Central memory CD8-positive, alpha-beta T cell (primary cell): ENCODE results near the gene RASA4B.
A peak's percentile ranks its signal among the peaks of the same experiment; 100 is the strongest.

Experiments used
- ATAC-seq: fragments of 150-1000 bp; cut with Tn5 transposase; replicated peaks from 2 replicates; pipeline ENCODE4 v1.10.0; 2022; ENCODE audit warnings: mild to moderate bottlenecking, moderate FRiP score, moderate number of reproducible peaks; ENCODE audit not compliant: poor library complexity, severe bottlenecking; ENCODE audit errors: extremely low read depth
- DNase-seq, 2 donors: peaks; one replicate each; pipeline ENCODE4 v3.0.0; 2021; ENCODE audit warnings: low spot score in 2 of 2
- H3K27ac Mint-ChIP-seq: one replicate; pipeline ENCODE4 v1.8.0; 2022; ENCODE audit warnings: low read depth, mild to moderate bottlenecking, moderate library complexity, mixed read lengths
- H3K27me3 Mint-ChIP-seq: one replicate; pipeline ENCODE4 v1.8.0; 2022; ENCODE audit warnings: mixed read lengths
- H3K36me3 Mint-ChIP-seq: one replicate; pipeline ENCODE4 v1.8.0; 2022; ENCODE audit warnings: mild to moderate bottlenecking, moderate library complexity, mixed read lengths; ENCODE audit not compliant: insufficient read depth
- H3K4me1 Mint-ChIP-seq: one replicate; pipeline ENCODE4 v1.8.0; 2022; ENCODE audit warnings: mixed read lengths
- H3K4me3 Mint-ChIP-seq: one replicate; pipeline ENCODE4 v1.8.0; 2022; ENCODE audit warnings: mild to moderate bottlenecking, moderate library complexity, mixed read lengths
- H3K9me3 Mint-ChIP-seq: one replicate; pipeline ENCODE4 v1.8.0; 2022; ENCODE audit warnings: mixed read lengths

The RASA4B gene

GRCh38 chr7:102452451-102452850 is 65.1 kb downstream of the RASA4B start:
- Mint-ChIP-seq H3K27ac (no peak overlapping the region), H3K4me3 (no peak overlapping the region)

GRCh38 chr7:102451371-102452054 is 66.1 kb downstream of the RASA4B start:
- H3K36me3 Mint-ChIP-seq = peaks cover 9% of the 10 kb centered on the region

More at GRCh38 chr7:102452451-102452850, 65.1 kb downstream of the RASA4B start:
- DNase-seq (no peak), ATAC-seq (no peak)
- Mint-ChIP-seq H3K9me3 (no peaks in the 10 kb centered on the region), H3K36me3 (peaks cover 8% of the 10 kb centered on the region), H3K27me3 (no peaks in the 10 kb centered on the region), H3K4me1 (no peaks in the 10 kb centered on the region)

GRCh38 chr7:102450242-102450641 is 67.3 kb downstream of the RASA4B start:
- Mint-ChIP-seq H3K4me3 (no peak overlapping the region), H3K36me3 (peaks cover 8% of the 10 kb centered on the region), H3K9me3 (no peaks in the 10 kb centered on the region), H3K4me1 (no peaks in the 10 kb centered on the region), H3K27ac (peak overlapping the region; percentile 55), H3K27me3 (no peaks in the 10 kb centered on the region)
- ATAC-seq (peak; percentile 73), DNase-seq (no peak)

More at GRCh38 chr7:102451371-102452054, 66.1 kb downstream of the RASA4B start:
- Mint-ChIP-seq H3K9me3 (no peaks in the 10 kb centered on the region), H3K4me3 (no peak overlapping the region), H3K27me3 (no peaks in the 10 kb centered on the region), H3K27ac (no peak overlapping the region), H3K4me1 (no peaks in the 10 kb centered on the region)
- DNase-seq (no peak), ATAC-seq (no peak)

GRCh38 chr7:102449136-102449535 is 68.4 kb downstream of the RASA4B start:
- no peak for ATAC-seq
- Mint-ChIP-seq H3K27me3 (no peaks in the 10 kb centered on the region), H3K9me3 (no peaks in the 10 kb centered on the region)

GRCh38 chr7:102447311-102447710 is 70.3 kb downstream of the RASA4B start:
- DNase-seq (no peak), ATAC-seq (no peak)
- no peaks in the 10 kb centered on the region for H3K9me3 Mint-ChIP-seq
- no peaks in the 10 kb centered on the region for H3K4me1 Mint-ChIP-seq
- H3K36me3 Mint-ChIP-seq = peaks cover 14% of the 10 kb centered on the region
- H3K27me3 Mint-ChIP-seq = no peaks in the 10 kb centered on the region
- peak overlapping the region; percentile 62 for H3K27ac Mint-ChIP-seq
- H3K4me3 Mint-ChIP-seq = no peak overlapping the region

More at GRCh38 chr7:102449136-102449535, 68.4 kb downstream of the RASA4B start:
- Mint-ChIP-seq H3K4me3 (no peak overlapping the region), H3K4me1 (no peaks in the 10 kb centered on the region), H3K27ac (no peak overlapping the region), H3K36me3 (peaks cover 10% of the 10 kb centered on the region)
- DNase-seq = no peak

GRCh38 chr7:102446387-102447156 is 71.0 kb downstream of the RASA4B start:
- H3K4me1 Mint-ChIP-seq = no peaks in the 10 kb centered on the region
- DNase-seq (no peak), ATAC-seq (no peak)
- H3K36me3 Mint-ChIP-seq = peaks cover 18% of the 10 kb centered on the region
- H3K27me3 Mint-ChIP-seq = no peaks in the 10 kb centered on the region
- peak overlapping the region; percentile 62 for H3K27ac Mint-ChIP-seq
- no peak overlapping the region for H3K4me3 Mint-ChIP-seq
- no peaks in the 10 kb centered on the region for H3K9me3 Mint-ChIP-seq

- H3K4me3 Mint-ChIP-seq = no peak overlapping the region
- H3K36me3 Mint-ChIP-seq = peaks cover 22% of the 10 kb centered on the region
- ATAC-seq (no peak), DNase-seq (no peak)
- H3K4me1 Mint-ChIP-seq = no peaks in the 10 kb centered on the region
- H3K27me3 Mint-ChIP-seq = no peaks in the 10 kb centered on the region
- no peak overlapping the region for H3K27ac Mint-ChIP-seq
- H3K9me3 Mint-ChIP-seq = no peaks in the 10 kb centered on the region
These were observed 71.9 kb downstream of the RASA4B start for GRCh38 chr7:102445674-102446071.

GRCh38 chr7:102444961-102445673 is 72.5 kb downstream of the RASA4B start:
- Mint-ChIP-seq H3K9me3 (no peaks in the 10 kb centered on the region), H3K36me3 (peaks cover 22% of the 10 kb centered on the region), H3K4me3 (no peak overlapping the region), H3K27me3 (no peaks in the 10 kb centered on the region), H3K4me1 (no peaks in the 10 kb centered on the region), H3K27ac (peak overlapping the region; percentile 41)
- DNase-seq (no peak), ATAC-seq (no peak)

- Mint-ChIP-seq H3K4me1 (peaks cover 7% of the 10 kb centered on the region), H3K36me3 (peaks cover 24% of the 10 kb centered on the region), H3K9me3 (no peaks in the 10 kb centered on the region), H3K27me3 (no peaks in the 10 kb centered on the region), H3K27ac (no peak overlapping the region), H3K4me3 (no peak overlapping the region)
- DNase-seq (no peak), ATAC-seq (no peak)
These were observed 77.4 kb downstream of the RASA4B start for GRCh38 chr7:102439963-102440795.

- no peaks in the 10 kb centered on the region for H3K9me3 Mint-ChIP-seq
- H3K4me3 Mint-ChIP-seq = peak overlapping the region; percentile 50
- no peak overlapping the region for H3K27ac Mint-ChIP-seq
- H3K4me1 Mint-ChIP-seq = peaks cover 26% of the 10 kb centered on the region
- H3K36me3 Mint-ChIP-seq = peaks cover 29% of the 10 kb centered on the region
- no peaks in the 10 kb centered on the region for H3K27me3 Mint-ChIP-seq
- ATAC-seq = no peak
- no peak for DNase-seq
These were observed 81.5 kb downstream of the RASA4B start for GRCh38 chr7:102436118-102436517.

GRCh38 chr7:102434039-102434486 is 83.5 kb downstream of the RASA4B start:
- H3K36me3 Mint-ChIP-seq = peaks cover 32% of the 10 kb centered on the region
- H3K27me3 Mint-ChIP-seq = no peaks in the 10 kb centered on the region
- peak overlapping the region; percentile 81 for H3K27ac Mint-ChIP-seq
- H3K4me1 Mint-ChIP-seq = peaks cover 44% of the 10 kb centered on the region
- DNase-seq (no peak), ATAC-seq (no peak)
- H3K4me3 Mint-ChIP-seq = peak overlapping the region; percentile 80
- H3K9me3 Mint-ChIP-seq = no peaks in the 10 kb centered on the region
